Tongue (tissue), 2 donors: Measurements from ENCODE around the gene TMEM126B. TPM values are rescaled to one million over a fixed set of nuclear protein-coding genes. Genes with fewer than 3 reads are reported as not detected.

Experiments
- DNase-seq: peaks from one replicate; pipeline ENCODE4 v3.0.0-alpha.2; 2015
- total RNA-seq: library from RNA; depleted of rRNA; stranded (reverse); fragments of >200 nt; gene quantifications from one replicate; pipeline ENCODE4 v1.2.3, GENCODE V29; 2014

Gene TMEM126B
- total RNA-seq, 1 donor from 2014 or later: 39.8 TPM

DNA sequence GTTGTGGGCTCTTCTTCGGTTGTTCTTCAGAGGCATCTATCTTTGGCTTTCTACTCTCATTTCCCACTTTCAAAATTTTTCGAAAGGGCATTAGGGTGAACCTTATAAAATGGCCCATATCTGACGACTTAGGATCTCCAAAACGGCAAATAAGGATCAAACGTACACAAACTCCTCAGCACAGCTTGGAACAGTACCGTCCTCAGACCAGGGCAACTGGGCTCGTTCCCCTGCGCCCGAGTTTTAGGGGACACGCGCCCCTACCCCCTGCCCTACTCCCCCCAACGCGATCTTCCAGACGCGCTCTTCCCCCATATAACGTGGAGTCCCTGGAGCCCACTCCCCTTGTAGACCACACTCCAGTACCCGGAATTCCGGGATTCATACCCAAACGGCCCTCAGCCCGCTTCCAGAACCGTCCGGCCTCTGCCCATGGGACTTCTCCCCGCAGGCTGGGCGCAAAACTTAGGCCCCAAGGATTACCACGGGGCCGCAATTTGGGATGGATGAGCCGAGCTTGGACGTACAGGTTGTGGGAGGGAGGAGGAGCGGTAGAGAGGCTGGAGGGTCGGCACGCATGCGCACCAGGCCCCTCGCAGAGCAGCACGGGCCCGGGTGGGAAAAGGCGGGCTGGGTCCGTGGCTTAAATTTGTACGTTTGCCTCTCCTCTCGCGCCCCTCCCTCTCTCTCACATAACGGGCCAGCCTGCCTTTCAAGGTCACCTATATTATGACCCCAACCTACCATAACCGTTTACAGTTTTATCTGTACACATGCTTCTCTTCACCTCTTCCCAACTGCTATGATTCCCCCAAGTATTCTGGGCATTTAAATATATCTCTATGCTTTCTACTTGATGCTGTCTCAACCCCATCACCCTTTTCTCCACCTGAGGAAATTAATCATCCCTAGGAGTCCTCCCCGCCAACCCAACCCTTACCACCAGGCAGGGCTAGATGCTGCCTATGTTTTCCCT lies 54.2 kb downstream of the TMEM126B start:
- peak; percentile 93 for DNase-seq

DNA sequence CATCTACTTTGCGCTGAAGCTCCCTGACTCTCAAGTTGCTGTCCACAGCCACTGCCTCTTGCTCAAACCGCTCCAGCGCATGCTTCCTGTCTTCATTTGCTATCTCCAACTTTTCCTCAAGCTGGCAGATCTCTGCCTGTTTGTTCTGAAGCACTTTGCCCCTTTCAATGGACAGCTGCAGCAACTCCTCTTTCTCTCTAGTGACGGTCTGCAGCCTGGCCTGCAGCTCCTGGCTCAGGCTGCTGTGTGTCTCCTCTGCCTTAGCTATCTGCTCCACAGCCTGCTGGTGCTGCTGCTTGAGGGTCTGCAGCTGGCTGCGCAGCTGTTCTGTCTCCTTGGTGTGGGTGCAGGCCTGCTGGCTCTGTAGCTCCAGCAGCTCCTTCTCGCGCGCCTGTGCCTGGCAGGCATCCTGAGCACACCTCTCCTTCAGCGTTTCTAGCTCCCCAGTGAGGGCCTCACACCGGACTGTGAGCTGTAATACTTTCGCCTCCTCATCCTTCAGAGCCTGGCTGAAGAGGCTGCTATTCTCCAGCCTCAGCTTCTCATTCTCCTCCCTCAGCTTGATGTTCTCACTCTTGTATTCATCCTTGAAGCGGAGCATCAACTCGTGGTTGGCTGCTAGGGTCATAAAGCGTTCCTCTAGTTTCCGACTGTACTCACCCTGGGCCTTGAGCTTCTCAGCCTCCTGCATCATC lies 56.9 kb downstream of the TMEM126B start:
- peak; percentile 95 for DNase-seq

DNA sequence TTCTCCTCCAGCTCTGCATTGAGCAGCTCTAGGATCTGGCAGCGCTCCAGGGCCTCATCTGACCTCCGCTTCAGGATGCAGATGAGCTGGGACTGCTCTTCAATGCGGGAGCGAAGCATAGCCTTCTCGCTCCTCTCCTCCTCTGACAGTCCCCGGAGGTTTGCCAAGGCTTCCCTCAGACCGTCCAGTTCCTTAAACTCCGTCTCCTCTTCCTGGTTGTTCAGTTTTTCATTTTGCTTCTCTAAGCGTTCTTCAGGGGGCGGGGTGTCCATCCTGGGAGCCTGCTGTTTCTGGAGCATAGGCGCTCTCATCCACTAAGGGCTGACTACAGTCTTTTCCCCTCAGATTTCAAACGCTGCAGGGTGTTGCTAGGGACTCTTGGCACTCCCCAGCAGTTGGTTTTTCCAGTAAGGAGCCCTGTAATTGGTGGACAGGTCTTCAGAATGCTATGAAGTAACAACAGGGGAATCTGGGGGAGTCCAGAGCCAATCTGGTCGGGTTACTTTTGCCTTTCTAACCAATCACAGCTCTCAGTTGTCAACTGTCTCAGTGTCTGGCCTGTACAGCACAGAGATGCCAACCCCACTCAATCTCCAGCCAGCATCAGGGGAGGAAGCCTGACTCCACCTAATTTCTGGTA lies 57.5 kb downstream of the TMEM126B start, which contains the start of gene CCDC89:
CCDC89 (minus strand) TSS at position 376 of the 640 bp plus-strand sequence; CDS start at position 311, 65 bp downstream.
- DNase-seq: peak; percentile 97

Other genes with a start within 250 kb of the TMEM126B start
- 14.4 TPM for gene DLG2, start 1.2 kb upstream of the TMEM126B start, total RNA-seq
- gene TMEM126A, start 19.4 kb downstream of the TMEM126B start, total RNA-seq: 19.8 TPM
- 101 TPM for gene CREBZF, start 36.5 kb downstream of the TMEM126B start, total RNA-seq
- gene CCDC89, start 57.6 kb downstream of the TMEM126B start, total RNA-seq: 3.7 TPM
- 65.8 TPM for gene SYTL2, start 182.5 kb downstream of the TMEM126B start, total RNA-seq
- gene CCDC83, start 226.8 kb downstream of the TMEM126B start, total RNA-seq: not detected